IMR-90 (cell line): ENCODE results near the gene DNAH9. TPM values are rescaled to one million over a fixed set of nuclear protein-coding genes. Genes with fewer than 3 reads are reported as not detected.

Source experiments
- ATAC-seq: fragments of 200-7000 bp; cut with Tn5 transposase; 2 replicates; pipeline ENCODE4 v1.9.1; 2020; ENCODE audit warnings: low read depth, mild to moderate bottlenecking, moderate library complexity
- BruUV-seq: library from RNA; stranded (reverse); fragments of 400-500 nt; replicated peaks from 2 replicates; lab custom pipeline; 2021; lab: Mats Ljungman, UMichigan
- CTCF ChIA-PET: fragments of 300-600 bp; formaldehyde crosslinking; extraction: SDS; loops from one replicate; lab custom pipeline; 2021; ENCODE audit warnings: antibody characterized with exemption; lab: Yijun Ruan, JAX
- POLR2A ChIA-PET: fragments of 300-600 bp; sonication (Branson Sonifier 250); formaldehyde crosslinking; loops from one replicate; lab custom pipeline; 2022; ENCODE audit warnings: antibody characterized with exemption; ENCODE audit not compliant: unreplicated experiment; lab: Charles Lee
- DNase-seq: peaks from one replicate; pipeline ENCODE4 v3.0.0; 2013
- H2AFZ ChIP-seq: replicated peaks from 2 replicates; pipeline ENCODE3; 2013; ENCODE audit warnings: low read length, mild to moderate bottlenecking; ENCODE audit not compliant: poor library complexity
- H2AK5ac ChIP-seq: 2 replicates; pipeline ENCODE4 v1.6.1; 2013; ENCODE audit warnings: low read depth, low read length, inconsistent platforms
- H2AK9ac ChIP-seq: replicated peaks from 2 replicates; pipeline ENCODE3; 2013; ENCODE audit warnings: mild to moderate bottlenecking, low read depth, low read length, moderate library complexity; ENCODE audit not compliant: poor library complexity
- H2BK120ac ChIP-seq: 2 replicates; pipeline ENCODE4 v1.6.1; 2013; ENCODE audit warnings: low read depth, low read length, inconsistent platforms
- H2BK15ac ChIP-seq: 3 replicates; pipeline ENCODE4 v1.6.1; 2013; ENCODE audit warnings: low read depth, low read length, inconsistent platforms
- H2BK20ac ChIP-seq: 2 replicates; pipeline ENCODE4 v1.6.1; 2013; ENCODE audit warnings: low read depth, mild to moderate bottlenecking, inconsistent platforms, low read length, moderate library complexity
- H2BK5ac ChIP-seq: 2 replicates; pipeline ENCODE4 v1.6.1; 2013; ENCODE audit warnings: mild to moderate bottlenecking, low read depth, low read length, inconsistent platforms; ENCODE audit not compliant: poor library complexity, severe bottlenecking
- H3K14ac ChIP-seq: replicated peaks from 2 replicates; pipeline ENCODE4 v1.6.1; 2013; ENCODE audit warnings: low read depth, low read length, inconsistent platforms
- H3K18ac ChIP-seq: 2 replicates; pipeline ENCODE4 v1.6.1; 2013; ENCODE audit warnings: low read depth, low read length, control low read depth
- H3K23ac ChIP-seq: 2 replicates; pipeline ENCODE4 v1.6.1; 2013; ENCODE audit warnings: low read depth, low read length, inconsistent platforms
- H3K27ac ChIP-seq: 2 replicates; pipeline ENCODE4 v1.5.1; 2013; ENCODE audit warnings: mild to moderate bottlenecking, control low read depth, low read length; ENCODE audit not compliant: insufficient read depth
- H3K27me3 ChIP-seq: 2 replicates; pipeline ENCODE4 v1.6.1; 2013; ENCODE audit warnings: low read length; ENCODE audit not compliant: control insufficient read depth, insufficient read depth
- H3K36me3 ChIP-seq: 2 replicates; pipeline ENCODE4 v1.6.1; 2013; ENCODE audit warnings: low read length, mixed read lengths; ENCODE audit not compliant: control insufficient read depth, insufficient read depth
- H3K4ac ChIP-seq: 2 replicates; pipeline ENCODE4 v1.6.1; 2013; ENCODE audit warnings: low read depth, low read length, inconsistent platforms
- H3K4me1 ChIP-seq: 2 replicates; pipeline ENCODE4 v1.6.1; 2013; ENCODE audit warnings: low read length, mixed read lengths; ENCODE audit not compliant: control insufficient read depth, insufficient read depth
- H3K4me2 ChIP-seq: 2 replicates; pipeline ENCODE4 v1.6.1; 2013; ENCODE audit warnings: low read depth, mild to moderate bottlenecking, control low read depth, low read length, moderate library complexity
- H3K4me3 ChIP-seq: 2 replicates; pipeline ENCODE4 v1.5.1; 2013; ENCODE audit warnings: low read depth, mild to moderate bottlenecking, control low read depth, low read length, moderate library complexity; ENCODE audit not compliant: insufficient read depth
- H3K56ac ChIP-seq: 2 replicates; pipeline ENCODE4 v1.6.1; 2013; ENCODE audit warnings: low read length, inconsistent platforms; ENCODE audit not compliant: insufficient read depth; ENCODE audit errors: extremely low read depth
- H3K79me1 ChIP-seq, 2 experiments: 2 replicates each; pipeline ENCODE4 v1.6.1; 2013; ENCODE audit warnings: low read length in 2 of 2, inconsistent platforms in 1 of 2, low read depth in 1 of 2
- H3K9ac ChIP-seq: 2 replicates; pipeline ENCODE4 v1.6.1; 2013; ENCODE audit warnings: low read depth, low read length, control low read depth
- H3K9me1 ChIP-seq: 2 replicates; pipeline ENCODE4 v1.6.1; 2013; ENCODE audit warnings: low read length, inconsistent platforms; ENCODE audit not compliant: insufficient read depth
- H3K9me3 ChIP-seq: 2 replicates; pipeline ENCODE4 v1.6.1; 2013; ENCODE audit warnings: low read length; ENCODE audit not compliant: control insufficient read depth, insufficient read depth
- H4K20me1 ChIP-seq: 2 replicates; pipeline ENCODE4 v1.6.1; 2013; ENCODE audit warnings: low read length, inconsistent platforms; ENCODE audit not compliant: insufficient read depth
- H4K5ac ChIP-seq: 2 replicates; pipeline ENCODE4 v1.6.1; 2013; ENCODE audit warnings: mild to moderate bottlenecking, low read depth, low read length, control low read depth
- H4K8ac ChIP-seq, 2 experiments: 2 replicates each; pipeline ENCODE4 v1.6.1; 2013; ENCODE audit warnings: low read depth in 2 of 2, low read length in 2 of 2, control low read depth in 1 of 2, inconsistent platforms in 1 of 2
- H4K91ac ChIP-seq: 2 replicates; pipeline ENCODE4 v1.6.1; 2013; ENCODE audit warnings: low read depth, low read length, inconsistent platforms; ENCODE audit not compliant: insufficient read depth
- CTCF ChIP-seq: conservative IDR thresholded peaks from 2 replicates; pipeline ENCODE4 v1.5.1; 2012; ENCODE audit warnings: mild to moderate bottlenecking, low read depth, low read length, improper control_type of control experiment
- FOS ChIP-seq: fragments of 150-350 bp; IDR thresholded peaks from 2 replicates; pipeline ENCODE4 v1.6.1; 2016; ENCODE audit warnings: low read depth, low read length
- MXI1 ChIP-seq: IDR thresholded peaks from 2 replicates; pipeline ENCODE4 v1.6.1; 2012; ENCODE audit warnings: low read depth, mild to moderate bottlenecking, low read length, moderate library complexity, borderline replicate concordance
- WGBS, 2 experiments: methylation state at CpG; one replicate each; pipeline versions ENCODE4 v1.1.5 to v1.1.7; 2013; ENCODE audit warnings: missing lambda C conversion rate in 2 of 2; ENCODE audit not compliant: insufficient read length in 1 of 2; ENCODE audit errors: extremely low coverage in 2 of 2; 5-methylcytosine and 5-hydroxymethylcytosine counted together
- dilution Hi-C: fragments of 300-500 bp; cut with HindIII; formaldehyde crosslinking; loops from one replicate; pipeline ENCODE4 v1.14.3; 2018; ENCODE audit warnings: low sequenced_read_pairs; ENCODE audit not compliant: unreplicated experiment
- in situ Hi-C: fragments of 300-500 bp; cut with MboI; formaldehyde crosslinking; loops from 3 replicates; pipeline ENCODE4 v1.14.3; 2019; ENCODE audit warnings: low sequenced_read_pairs, inconsistent platforms, mixed read lengths
- intact Hi-C: fragments of 100-400 bp; cut with micrococcal nuclease; formaldehyde crosslinking; loops from 2 replicates; pipeline ENCODE4 v1.10.0; 2022
- polyA plus RNA-seq, 3 experiments: library from polyadenylated mRNA; depleted of rRNA; stranded (reverse); fragments of >200 nt; gene quantifications; 2 replicates each; pipeline ENCODE4 v1.2.3, GENCODE V29; 2012; ENCODE audit warnings: low replicate concordance in 1 of 3
- total RNA-seq: library from RNA; depleted of rRNA; stranded (reverse); fragments of >200 nt; gene quantifications from 2 replicates; pipeline ENCODE4 v1.2.3, GENCODE V29; 2012

Gene DNAH9
- total and polyA plus RNA-seq, 2 of the 4 experiments (the other 2 are of a cell fraction), result not detected

- Histone ChIP-seq H3K9me3 (peaks cover 28% of the 10 kb centered on the region), H2AFZ (no peak overlapping the region), H3K79me1 (no peaks in the 10 kb centered on the region), H3K4me3 (no peak overlapping the region), H3K27me3 (no peaks in the 10 kb centered on the region), H3K4me1 (no peaks in the 10 kb centered on the region), H3K4me2 (no peak overlapping the region), H3K56ac (no peak overlapping the region), H3K9me1 (no peaks in the 10 kb centered on the region), H3K18ac (no peak overlapping the region), H2AK5ac (no peak overlapping the region), H4K20me1 (no peaks in the 10 kb centered on the region), H3K4ac (no peak overlapping the region), H4K5ac (no peak overlapping the region), H2BK5ac (no peak overlapping the region), H4K91ac (no peak overlapping the region), H3K23ac (no peak overlapping the region), H3K36me3 (no peaks in the 10 kb centered on the region), H4K8ac (no peak overlapping the region), H2BK120ac (no peak overlapping the region), H3K27ac (no peak overlapping the region), H3K14ac (no peak overlapping the region), H2BK15ac (no peak overlapping the region), H2AK9ac (no peak overlapping the region), H3K9ac (no peak overlapping the region), H2BK20ac (no peak overlapping the region)
- DNase-seq (no peak), ATAC-seq (no peak)
- WGBS, 2 experiments, result 71% methylated on average over 9 of the region's 11 CpGs; no CpG with 5 or more reads in 1 of the 2 experiments
- no peak for TF ChIP-seq CTCF
- TF ChIP-seq FOS, result no peak
- no peak for TF ChIP-seq MXI1
- intact Hi-C loops, result no loop called here
- ChIA-PET CTCF (no interaction called here), POLR2A (no interaction called here)
- dilution Hi-C loops, result no loop called here
- no TSS peak for BruUV-seq
- in situ Hi-C loops, result no loop called here
Observed at GRCh38 chr17:11768106-11768505, 169.8 kb downstream of the DNAH9 start.
